Mucosa of descending colon (tissue), 3 donors: ENCODE data around the gene CACNA2D3. TPM values are rescaled to one million over a fixed set of nuclear protein-coding genes. Genes with fewer than 3 reads are reported as not detected.

Source experiments
- ATAC-seq: fragments of 200-7000 bp; cut with Tn5 transposase; one replicate; pipeline ENCODE4 v1.9.1; 2020; ENCODE audit warnings: mild to moderate bottlenecking, moderate library complexity
- DNase-seq, 3 donors: peaks; one replicate each; pipeline ENCODE4 v3.0.0-alpha.2; 2020
- H3K36me3 ChIP-seq: fragments of 200-600 bp; one replicate; pipeline ENCODE4 v1.8.0; 2021; ENCODE audit warnings: low read depth, mild to moderate bottlenecking
- H3K4me1 ChIP-seq: fragments of 200-600 bp; one replicate; pipeline ENCODE4 v1.8.0; 2021; ENCODE audit warnings: low read depth, mild to moderate bottlenecking
- H3K4me3 ChIP-seq: fragments of 200-600 bp; one replicate; pipeline ENCODE4 v1.8.0; 2021; ENCODE audit warnings: mild to moderate bottlenecking
- H3K9me3 ChIP-seq: fragments of 200-600 bp; one replicate; pipeline ENCODE4 v1.8.0; 2021; ENCODE audit warnings: mild to moderate bottlenecking
- intact Hi-C, 2 donors: fragments of 100-400 bp; cut with DNase I in 1 of 2; cut with micrococcal nuclease in 1 of 2; formaldehyde crosslinking; loops; one replicate each; pipeline versions ENCODE4 v1.11.0 to v1.11.1; 2022; cut with DNase I, micrococcal nuclease
- total RNA-seq, 3 donors: library from RNA; stranded (reverse); fragmentation: NEBNext Ultra II Directional in 2 of 3; extraction: Animal tissue kit (Norgen Biotek cat#: 25700) in 2 of 3; gene quantifications; one replicate each; pipeline versions ENCODE4 v1.2.1 to v1.2.4, GENCODE V29; 2021 to 2023
- TF ChIP-seq, protein P1 (sequence below): fragments of 200-600 bp; IDR thresholded peaks from one replicate; pipeline ENCODE4 v1.8.0; 2022; ENCODE audit warnings: antibody characterized with exemption, mild to moderate bottlenecking
- donor health status: DM: no; HTN: no; CAD: no; lungs with moderate emphysema.
- donor health status: DM: no; HTN: no; CAD: no.
- donor health status: DM: no; HTN: yes; CAD: no.

Gene CACNA2D3
- total RNA-seq, 3 donors from 2014 or later, result 0.34 to 3.5 (median 0.55) TPM

DNA sequence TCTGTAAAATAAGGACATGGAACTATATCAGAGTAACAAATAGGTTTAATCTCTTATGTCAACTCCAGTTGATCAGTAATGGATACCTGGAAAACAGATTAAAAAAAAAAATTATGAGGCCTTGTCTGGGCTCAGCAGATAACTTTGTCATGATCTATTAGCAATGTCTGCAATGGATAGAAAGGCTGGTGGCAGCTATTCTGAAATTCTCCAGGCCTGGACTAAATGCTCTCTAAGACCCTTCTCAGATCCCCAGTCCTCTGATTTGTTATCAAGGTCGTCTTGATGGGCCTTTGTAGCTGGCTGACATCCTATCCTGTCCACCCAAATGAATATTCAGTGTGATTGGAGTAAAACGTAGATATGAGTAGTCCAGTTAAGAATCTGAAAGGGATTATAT lies 791.8 kb downstream of the CACNA2D3 start:
- DNase-seq (no peak), ATAC-seq (no peak)
- TF ChIP-seq, protein P1, sequence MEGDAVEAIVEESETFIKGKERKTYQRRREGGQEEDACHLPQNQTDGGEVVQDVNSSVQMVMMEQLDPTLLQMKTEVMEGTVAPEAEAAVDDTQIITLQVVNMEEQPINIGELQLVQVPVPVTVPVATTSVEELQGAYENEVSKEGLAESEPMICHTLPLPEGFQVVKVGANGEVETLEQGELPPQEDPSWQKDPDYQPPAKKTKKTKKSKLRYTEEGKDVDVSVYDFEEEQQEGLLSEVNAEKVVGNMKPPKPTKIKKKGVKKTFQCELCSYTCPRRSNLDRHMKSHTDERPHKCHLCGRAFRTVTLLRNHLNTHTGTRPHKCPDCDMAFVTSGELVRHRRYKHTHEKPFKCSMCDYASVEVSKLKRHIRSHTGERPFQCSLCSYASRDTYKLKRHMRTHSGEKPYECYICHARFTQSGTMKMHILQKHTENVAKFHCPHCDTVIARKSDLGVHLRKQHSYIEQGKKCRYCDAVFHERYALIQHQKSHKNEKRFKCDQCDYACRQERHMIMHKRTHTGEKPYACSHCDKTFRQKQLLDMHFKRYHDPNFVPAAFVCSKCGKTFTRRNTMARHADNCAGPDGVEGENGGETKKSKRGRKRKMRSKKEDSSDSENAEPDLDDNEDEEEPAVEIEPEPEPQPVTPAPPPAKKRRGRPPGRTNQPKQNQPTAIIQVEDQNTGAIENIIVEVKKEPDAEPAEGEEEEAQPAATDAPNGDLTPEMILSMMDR, result no peak
- Histone ChIP-seq H3K4me3 (no peak overlapping the region), H3K4me1 (no peaks in the 10 kb centered on the region), H3K36me3 (no peaks in the 10 kb centered on the region), H3K9me3 (no peaks in the 10 kb centered on the region)
- intact Hi-C loops, result no loop called here

DNA sequence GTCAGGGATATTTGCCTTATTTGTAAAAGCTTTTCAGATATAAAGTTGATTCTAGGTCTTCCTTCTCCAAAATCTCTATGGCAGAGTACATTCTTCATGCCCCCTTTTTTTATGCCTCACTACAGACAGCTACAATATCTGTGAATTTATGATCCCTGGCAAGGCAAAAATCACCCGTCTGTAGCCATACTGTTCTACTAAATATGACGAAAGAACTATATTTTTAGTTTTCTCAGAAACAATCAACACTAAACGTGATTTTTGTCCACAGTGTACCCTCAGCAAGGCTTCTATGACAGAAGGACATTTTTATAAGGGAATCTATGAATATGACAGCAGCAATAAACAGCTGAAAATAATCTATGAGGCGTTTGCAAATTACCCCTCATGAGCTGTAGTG lies 792.8 kb downstream of the CACNA2D3 start:
- no peak for ATAC-seq
- H3K4me1 ChIP-seq, result no peaks in the 10 kb centered on the region
- H3K36me3 ChIP-seq, result no peaks in the 10 kb centered on the region
- DNase-seq, result no peak
- TF ChIP-seq, protein P1, result no peak
- intact Hi-C loops, result no loop called here
- no peak overlapping the region for H3K4me3 ChIP-seq
- H3K9me3 ChIP-seq, result no peaks in the 10 kb centered on the region

DNA sequence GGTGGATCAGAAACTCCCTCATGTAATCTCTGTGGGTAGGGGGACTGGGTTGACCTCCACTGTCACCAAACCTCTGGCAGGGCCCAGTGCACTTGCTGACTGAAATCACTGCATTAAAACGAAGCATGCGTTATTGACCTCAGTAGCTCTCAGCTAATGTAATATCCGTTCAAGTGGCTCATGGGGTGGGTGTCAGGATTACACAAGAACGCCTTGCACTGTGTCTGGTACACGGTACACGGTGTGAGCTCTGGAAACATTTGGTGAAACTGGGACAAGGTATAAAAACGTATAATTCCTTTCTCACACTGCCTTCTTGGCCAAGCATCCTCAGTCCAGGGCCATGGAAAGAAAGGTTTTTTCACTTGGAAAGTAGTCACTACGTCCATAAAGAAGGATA lies 793.6 kb downstream of the CACNA2D3 start:
- DNase-seq, result no peak
- TF ChIP-seq, protein P1, result no peak
- H3K9me3 ChIP-seq, result no peaks in the 10 kb centered on the region
- ATAC-seq, result no peak
- H3K4me1 ChIP-seq, result no peaks in the 10 kb centered on the region
- intact Hi-C loops, result no loop called here
- H3K4me3 ChIP-seq, result no peak overlapping the region
- H3K36me3 ChIP-seq, result no peaks in the 10 kb centered on the region

DNA sequence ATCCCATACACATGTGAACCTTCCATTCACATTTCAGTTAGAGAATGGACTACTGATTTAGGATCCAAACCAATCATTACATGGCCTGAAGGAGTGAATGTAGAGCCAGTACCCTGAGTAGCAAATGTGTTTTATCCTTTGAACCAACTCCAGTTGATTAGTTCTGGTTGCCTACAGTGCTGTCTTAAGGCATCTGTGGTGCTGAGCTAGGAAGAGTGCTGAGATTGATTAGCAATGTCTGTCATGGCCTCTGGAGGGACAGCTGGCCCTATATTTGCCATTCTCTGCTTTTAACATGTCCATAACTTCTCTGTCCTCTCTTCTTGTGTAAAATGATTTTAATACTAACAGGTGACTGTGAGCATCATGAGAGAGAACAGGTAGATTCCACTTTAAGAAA lies 794.4 kb downstream of the CACNA2D3 start:
- intact Hi-C loops, result no loop called here
- no peaks in the 10 kb centered on the region for H3K9me3 ChIP-seq
- TF ChIP-seq, protein P1, result no peak
- no peak overlapping the region for H3K4me3 ChIP-seq
- DNase-seq, result no peak
- H3K36me3 ChIP-seq, result no peaks in the 10 kb centered on the region
- no peak for ATAC-seq
- H3K4me1 ChIP-seq, result no peaks in the 10 kb centered on the region

DNA sequence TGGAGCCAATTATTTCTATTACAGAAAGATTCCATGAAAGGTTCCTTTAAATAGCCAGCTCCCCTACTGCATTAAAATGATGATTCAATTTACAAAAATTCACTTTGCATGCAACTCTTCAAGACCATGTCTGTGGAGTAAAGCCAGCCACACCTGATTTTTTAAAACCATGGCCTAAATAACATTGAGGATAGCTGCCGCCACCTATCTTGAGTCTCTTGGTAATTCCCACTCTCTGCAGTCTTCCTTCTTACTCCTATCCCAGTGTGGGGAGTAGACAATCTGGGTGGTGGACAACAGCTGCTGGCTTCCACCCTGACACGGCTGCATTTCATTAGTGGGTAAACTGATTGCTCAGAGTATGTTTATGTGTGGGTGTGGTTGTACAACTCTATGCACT lies 794.8 kb downstream of the CACNA2D3 start:
- Histone ChIP-seq H3K36me3 (no peaks in the 10 kb centered on the region), H3K4me3 (no peak overlapping the region), H3K9me3 (no peaks in the 10 kb centered on the region), H3K4me1 (no peaks in the 10 kb centered on the region)
- ATAC-seq (no peak), DNase-seq (no peak)
- TF ChIP-seq, protein P1, result no peak
- intact Hi-C loops, result no loop called here

DNA sequence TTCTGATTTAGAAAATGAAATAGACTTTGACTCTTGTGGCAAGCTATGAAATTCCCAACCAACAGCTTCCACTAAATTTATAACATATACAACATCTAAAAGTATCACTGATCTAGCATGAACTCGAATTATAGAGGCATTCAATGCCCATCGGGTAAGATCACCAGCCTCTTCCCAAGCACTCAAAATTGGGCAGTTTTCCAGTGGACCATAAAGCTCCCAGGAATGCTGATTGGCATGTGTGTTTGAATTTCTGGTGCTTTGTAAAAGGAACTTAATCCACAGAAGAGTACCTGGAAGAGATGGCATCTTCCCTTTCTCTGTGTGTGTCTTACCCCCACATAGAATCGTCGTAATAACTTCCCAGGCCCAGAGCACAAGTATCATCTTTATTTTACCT lies 795.5 kb downstream of the CACNA2D3 start:
- ATAC-seq, result no peak
- H3K4me1 ChIP-seq, result no peaks in the 10 kb centered on the region
- H3K9me3 ChIP-seq, result no peaks in the 10 kb centered on the region
- TF ChIP-seq, protein P1, result no peak
- H3K4me3 ChIP-seq, result no peak overlapping the region
- H3K36me3 ChIP-seq, result no peaks in the 10 kb centered on the region
- intact Hi-C loops, result no loop called here
- no peak for DNase-seq
